Measurements from ENCODE around the gene ARL15. TPM values are rescaled to one million over a fixed set of nuclear protein-coding genes. Genes with fewer than 3 reads are reported as not detected.
A peak's percentile ranks its signal among the peaks of the same experiment; 100 is the strongest.

Gene ARL15
- total and polyA plus RNA-seq, 9 of the 15 experiments (the other 6 are each of a cell fraction or from before 2014, with no cell fraction given) = 18.5 to 80.4 (median 57.0) TPM

DNA sequence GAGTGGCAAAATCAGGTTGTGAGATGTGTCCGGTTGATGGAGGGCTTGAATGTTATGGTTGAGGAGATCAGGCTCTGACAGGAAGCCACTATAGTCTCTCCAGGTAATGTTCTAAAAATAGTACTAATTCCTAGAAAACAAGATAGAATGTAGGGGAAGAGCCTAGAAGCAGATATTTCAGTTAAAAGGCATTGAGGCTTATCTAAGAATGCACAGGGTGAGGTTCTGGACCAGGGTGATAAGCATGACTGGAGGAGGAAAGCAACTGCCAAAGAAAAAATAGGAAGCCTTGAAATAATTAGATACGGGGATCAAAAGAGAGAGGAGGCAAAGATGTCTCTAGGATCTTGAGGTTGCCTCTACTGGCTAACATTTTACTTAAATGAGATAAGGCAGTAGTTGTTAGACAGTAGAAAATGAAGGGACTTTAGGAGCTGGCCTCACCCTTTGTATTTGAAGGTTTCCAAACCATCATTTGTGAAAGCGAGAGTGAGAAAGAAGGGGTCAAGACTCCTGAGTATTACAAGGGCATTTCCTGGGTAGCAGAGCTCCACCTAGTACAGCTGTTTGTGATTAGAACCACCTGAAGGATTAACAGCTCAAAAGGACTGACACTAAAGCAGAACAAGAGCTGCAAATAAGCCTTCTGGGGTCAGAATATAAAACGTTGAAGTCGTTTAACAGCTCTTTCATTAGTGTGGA is 15.4 kb upstream of the ARL15 start (continued):
- TF ChIP-seq, protein P1, sequence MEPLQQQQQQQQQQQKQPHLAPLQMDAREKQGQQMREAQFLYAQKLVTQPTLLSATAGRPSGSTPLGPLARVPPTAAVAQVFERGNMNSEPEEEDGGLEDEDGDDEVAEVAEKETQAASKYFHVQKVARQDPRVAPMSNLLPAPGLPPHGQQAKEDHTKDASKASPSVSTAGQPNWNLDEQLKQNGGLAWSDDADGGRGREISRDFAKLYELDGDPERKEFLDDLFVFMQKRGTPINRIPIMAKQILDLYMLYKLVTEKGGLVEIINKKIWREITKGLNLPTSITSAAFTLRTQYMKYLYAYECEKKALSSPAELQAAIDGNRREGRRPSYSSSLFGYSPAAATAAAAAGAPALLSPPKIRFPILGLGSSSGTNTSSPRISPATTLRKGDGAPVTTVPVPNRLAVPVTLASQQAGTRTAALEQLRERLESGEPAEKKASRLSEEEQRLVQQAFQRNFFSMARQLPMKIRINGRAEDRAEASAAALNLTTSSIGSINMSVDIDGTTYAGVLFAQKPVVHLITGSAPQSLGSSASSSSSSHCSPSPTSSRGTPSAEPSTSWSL (CRISPR knock-in tag; IDR thresholded peaks at IDR 0.05; ENCODE audit: borderline replicate concordance) = no peak
- TF ChIP-seq, protein P2, sequence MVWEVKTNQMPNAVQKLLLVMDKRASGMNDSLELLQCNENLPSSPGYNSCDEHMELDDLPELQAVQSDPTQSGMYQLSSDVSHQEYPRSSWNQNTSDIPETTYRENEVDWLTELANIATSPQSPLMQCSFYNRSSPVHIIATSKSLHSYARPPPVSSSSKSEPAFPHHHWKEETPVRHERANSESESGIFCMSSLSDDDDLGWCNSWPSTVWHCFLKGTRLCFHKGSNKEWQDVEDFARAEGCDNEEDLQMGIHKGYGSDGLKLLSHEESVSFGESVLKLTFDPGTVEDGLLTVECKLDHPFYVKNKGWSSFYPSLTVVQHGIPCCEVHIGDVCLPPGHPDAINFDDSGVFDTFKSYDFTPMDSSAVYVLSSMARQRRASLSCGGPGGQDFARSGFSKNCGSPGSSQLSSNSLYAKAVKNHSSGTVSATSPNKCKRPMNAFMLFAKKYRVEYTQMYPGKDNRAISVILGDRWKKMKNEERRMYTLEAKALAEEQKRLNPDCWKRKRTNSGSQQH (CRISPR knock-in tag; IDR thresholded peaks at IDR 0.05) = peak; percentile 96
- TF ChIP-seq ZNF253 (CRISPR knock-in tag; conservative IDR thresholded peaks at IDR 0.05) = no peak
- peak; percentile 58 for TF ChIP-seq TOE1 (IDR thresholded peaks at IDR 0.05; ENCODE audit: borderline replicate concordance)
- TF ChIP-seq TOE1 (CRISPR knock-in tag; IDR thresholded peaks at IDR 0.05; ENCODE audit: borderline replicate concordance, low read depth) = no peak
- TF ChIP-seq EWSR1 (IDR thresholded peaks at IDR 0.05; ENCODE audit: borderline replicate concordance, low read depth, partially characterized antibody) = peak; percentile 86
- no peak for TF ChIP-seq ZKSCAN3 (CRISPR knock-in tag; IDR thresholded peaks at IDR 0.05)
- TF ChIP-seq, protein P3, sequence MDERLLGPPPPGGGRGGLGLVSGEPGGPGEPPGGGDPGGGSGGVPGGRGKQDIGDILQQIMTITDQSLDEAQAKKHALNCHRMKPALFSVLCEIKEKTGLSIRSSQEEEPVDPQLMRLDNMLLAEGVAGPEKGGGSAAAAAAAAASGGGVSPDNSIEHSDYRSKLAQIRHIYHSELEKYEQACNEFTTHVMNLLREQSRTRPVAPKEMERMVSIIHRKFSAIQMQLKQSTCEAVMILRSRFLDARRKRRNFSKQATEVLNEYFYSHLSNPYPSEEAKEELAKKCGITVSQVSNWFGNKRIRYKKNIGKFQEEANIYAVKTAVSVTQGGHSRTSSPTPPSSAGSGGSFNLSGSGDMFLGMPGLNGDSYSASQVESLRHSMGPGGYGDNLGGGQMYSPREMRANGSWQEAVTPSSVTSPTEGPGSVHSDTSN (CRISPR knock-in tag; IDR thresholded peaks at IDR 0.05; ENCODE audit: low read depth) = no peak
- TF ChIP-seq, protein P3 (tag; conservative IDR thresholded peaks at IDR 0.05; ENCODE audit: low read depth) = peak; percentile 71; the same call in 1 of the 2 replicates
- TF ChIP-seq, protein P4, sequence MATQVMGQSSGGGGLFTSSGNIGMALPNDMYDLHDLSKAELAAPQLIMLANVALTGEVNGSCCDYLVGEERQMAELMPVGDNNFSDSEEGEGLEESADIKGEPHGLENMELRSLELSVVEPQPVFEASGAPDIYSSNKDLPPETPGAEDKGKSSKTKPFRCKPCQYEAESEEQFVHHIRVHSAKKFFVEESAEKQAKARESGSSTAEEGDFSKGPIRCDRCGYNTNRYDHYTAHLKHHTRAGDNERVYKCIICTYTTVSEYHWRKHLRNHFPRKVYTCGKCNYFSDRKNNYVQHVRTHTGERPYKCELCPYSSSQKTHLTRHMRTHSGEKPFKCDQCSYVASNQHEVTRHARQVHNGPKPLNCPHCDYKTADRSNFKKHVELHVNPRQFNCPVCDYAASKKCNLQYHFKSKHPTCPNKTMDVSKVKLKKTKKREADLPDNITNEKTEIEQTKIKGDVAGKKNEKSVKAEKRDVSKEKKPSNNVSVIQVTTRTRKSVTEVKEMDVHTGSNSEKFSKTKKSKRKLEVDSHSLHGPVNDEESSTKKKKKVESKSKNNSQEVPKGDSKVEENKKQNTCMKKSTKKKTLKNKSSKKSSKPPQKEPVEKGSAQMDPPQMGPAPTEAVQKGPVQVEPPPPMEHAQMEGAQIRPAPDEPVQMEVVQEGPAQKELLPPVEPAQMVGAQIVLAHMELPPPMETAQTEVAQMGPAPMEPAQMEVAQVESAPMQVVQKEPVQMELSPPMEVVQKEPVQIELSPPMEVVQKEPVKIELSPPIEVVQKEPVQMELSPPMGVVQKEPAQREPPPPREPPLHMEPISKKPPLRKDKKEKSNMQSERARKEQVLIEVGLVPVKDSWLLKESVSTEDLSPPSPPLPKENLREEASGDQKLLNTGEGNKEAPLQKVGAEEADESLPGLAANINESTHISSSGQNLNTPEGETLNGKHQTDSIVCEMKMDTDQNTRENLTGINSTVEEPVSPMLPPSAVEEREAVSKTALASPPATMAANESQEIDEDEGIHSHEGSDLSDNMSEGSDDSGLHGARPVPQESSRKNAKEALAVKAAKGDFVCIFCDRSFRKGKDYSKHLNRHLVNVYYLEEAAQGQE (IDR thresholded peaks at IDR 0.05; ENCODE audit: borderline replicate concordance) = peak; percentile 35; the same call in 1 of the 2 replicates
- TF ChIP-seq, protein P4 (CRISPR knock-in tag; IDR thresholded peaks at IDR 0.05; ENCODE audit: low read depth) = no peak

Data from K562 (cell line).